ENCODE measurements around the gene CD27.
"Not testable (repeated sequence)": the region's sequence is repeated elsewhere in the genome, so short reads cannot be mapped to it uniquely, and the experiment has no call there.

CD27 gene

DNA sequence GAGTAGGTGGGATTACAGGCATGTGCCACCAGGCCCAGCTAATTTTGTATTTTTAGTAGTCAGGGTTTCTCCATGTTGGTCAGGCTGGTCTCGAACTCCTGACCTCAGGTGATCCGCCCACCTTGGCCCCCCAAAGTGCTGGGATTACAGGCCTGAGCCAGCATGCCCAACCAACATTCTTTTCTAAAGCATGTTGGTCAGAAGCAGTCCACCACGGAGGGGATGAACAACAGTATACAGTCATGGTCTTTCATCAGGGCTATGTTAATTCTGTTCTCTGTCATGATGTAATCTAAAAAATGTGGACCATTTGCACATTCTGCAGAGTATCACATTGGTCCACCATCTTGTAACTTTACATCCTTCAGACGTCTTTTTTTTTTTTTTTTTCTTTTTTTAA lies 44.7 kb downstream of the CD27 start:
- DNase-seq, result no peak

DNA sequence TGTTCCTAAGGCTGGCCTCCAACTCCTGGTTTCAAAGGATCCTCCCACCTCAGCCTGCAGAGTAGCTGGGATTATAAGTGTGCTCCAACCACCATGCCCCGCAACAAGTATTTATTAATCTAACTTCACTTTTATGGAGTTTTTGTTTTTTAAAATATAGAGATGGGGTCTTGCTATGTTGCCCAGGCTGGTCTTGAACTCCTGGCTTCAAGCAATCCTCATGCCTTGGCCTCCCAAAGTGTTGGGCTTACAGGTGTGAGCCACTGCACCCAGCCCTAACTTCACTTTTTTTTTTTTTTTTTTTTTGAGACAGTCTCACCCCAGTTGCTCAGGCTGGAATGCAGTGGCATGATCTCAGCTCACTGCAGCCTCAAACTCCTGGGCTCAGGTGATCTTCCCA lies 45.9 kb downstream of the CD27 start:
- DNase-seq, result not testable (repeated sequence)

DNA sequence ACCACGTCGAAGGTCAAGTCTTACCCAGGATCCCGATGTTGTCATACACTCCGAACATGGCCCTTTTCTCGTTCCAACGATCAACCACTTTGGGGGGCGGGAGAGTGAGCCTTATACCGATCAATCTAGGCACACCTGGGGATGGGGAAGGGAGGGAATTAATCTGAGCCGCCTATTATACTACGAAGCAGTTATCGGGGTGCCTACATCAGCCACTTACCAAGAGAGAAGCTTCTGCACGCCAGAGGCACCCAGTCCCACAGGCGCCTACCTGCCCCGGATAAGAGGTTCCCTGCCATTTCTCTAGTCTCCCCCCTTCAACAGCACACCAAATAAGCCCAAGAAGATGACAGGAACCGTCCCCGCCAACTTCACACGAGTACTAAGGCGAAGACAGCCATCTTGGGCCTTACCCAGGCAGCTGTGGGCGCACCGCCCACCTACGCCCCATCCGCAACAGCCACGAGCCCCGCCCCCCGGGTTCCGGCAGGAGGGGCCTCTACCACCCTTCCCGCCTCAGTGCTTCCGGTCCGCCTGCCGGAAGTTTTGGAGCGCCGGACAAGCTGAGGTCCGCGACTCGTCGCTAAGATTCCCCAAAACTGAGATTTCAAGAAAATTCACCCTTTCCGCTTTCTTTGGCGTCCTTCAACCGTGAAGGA lies 48.2 kb downstream of the CD27 start, which contains the start of gene MRPL51:
MRPL51 (minus strand) TSS at position 425 of the 659 bp plus-strand sequence; CDS start at position 299, 126 bp downstream.
- peak; percentile 94 for DNase-seq

DNA sequence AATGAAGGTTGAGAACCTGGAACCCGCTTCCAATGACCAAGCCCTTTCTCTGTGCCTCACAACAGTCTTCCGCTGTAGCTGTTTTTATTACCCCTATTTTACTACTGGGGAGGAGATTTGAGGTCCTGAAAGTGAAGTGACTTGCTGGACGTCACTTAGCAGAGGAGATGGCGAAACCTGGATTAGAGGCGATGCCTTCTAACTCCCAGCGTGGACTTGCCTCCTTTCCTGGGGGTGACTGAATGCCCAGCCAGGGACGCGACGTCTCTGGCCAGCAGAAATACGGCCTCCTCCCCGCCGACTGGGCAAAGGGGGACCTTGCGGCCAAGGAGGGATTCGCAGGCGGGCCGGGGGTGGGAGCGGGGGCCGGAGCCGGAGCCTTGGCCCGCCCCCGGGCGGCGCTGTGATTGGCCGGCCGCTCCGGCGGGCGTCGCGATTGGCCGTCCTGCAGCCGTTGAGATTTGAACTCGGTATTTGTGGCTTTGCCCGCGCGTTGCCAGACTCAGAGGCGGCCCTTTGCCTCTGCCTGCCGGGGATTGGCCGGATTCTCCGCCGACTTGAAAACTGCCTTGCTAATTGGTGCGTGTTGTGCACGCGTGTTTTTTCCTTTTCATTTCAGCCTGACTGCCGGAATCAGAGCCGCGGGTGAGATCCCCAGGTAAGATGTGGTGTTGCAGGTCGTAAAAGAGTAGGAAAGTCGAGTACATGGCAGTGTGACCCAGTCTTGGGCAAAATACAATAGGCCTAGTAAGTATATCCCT lies 48.9 kb downstream of the CD27 start, which contains the start of gene NCAPD2:
NCAPD2 (plus strand) TSS at position 606 of the 761 bp plus-strand sequence. CDS start 997 bp downstream, outside the sequence.
- DNase-seq, result peak; percentile 96

DNA sequence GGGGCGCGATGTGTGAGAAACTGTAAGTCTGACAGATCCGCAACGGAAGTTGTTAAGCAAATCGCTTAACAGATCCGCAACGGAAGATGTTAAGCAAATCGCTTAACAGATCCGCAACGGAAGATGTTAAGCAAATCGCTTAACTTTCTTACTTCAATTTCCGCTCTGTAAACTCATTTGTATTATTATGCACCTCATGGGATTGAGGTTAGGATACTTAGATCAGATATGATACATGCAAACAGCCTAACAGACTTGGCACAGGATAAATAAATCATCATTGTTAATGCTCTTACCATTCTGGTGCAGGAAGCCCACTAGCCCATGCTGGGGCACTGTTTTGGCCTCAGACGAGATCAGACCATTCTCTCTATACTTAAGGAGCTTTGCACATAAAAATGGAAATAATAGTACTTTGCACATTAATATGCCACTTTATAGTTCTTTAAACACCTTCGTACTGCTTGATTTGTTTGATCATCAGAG lies 49.5 kb downstream of the CD27 start:
- DNase-seq, result no peak

DNA sequence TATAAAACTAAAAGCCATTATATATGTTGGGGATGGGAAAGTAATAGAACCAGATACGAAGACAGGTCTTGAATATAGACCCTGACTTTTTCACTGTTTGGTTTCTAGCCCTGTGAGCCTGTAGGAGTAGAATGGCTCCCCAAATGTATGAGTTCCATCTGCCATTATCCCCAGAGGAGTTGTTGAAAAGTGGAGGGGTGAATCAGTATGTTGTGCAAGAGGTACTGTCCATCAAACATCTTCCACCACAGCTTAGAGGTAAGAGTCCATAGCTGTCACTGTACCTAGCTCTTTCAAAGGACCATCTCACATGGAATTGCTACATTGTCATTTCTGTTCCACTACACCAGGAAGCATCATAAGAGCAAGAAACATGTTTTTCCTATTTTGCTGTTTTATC lies 50.2 kb downstream of the CD27 start:
- DNase-seq, result no peak

DNA sequence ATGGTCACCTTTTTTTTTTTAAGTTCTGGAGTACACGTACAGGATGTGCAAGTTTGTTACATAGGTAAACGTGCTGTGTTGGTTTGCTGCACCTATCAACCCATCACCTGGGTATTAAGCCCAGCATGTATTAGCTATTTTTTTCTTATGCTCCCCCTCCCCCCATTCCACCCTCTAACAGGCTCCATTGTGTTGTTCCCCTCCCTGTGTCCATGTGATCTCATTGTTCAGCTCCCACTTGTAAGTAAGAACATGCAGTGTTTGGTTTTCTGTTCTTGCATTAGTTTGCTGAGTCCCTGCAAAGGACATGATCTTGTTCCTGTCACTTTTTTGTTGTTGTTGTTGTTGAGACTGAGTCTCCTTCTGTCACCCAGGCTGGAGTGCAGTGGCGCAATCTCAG lies 52.5 kb downstream of the CD27 start:
- DNase-seq, result not testable (repeated sequence)

DNA sequence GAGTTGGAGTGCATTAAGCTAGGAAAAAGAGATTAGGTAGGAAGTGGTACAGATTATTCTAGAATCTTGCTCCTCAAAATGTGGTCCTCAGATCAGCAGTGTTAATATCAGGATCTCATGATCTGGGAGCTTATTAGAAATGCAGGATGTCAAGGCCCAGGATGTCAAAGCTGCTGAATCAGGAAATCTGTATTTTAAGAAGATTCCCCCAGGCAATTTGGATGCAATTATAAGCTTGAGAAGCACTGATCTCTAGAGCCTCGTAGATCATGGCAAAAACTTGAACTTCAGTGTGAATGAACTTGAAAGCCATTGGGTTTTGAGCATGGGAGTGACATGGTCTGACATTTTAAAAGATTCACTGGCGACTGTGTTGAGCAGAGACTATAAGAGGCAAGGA lies 55.7 kb downstream of the CD27 start:
- no peak for DNase-seq
